ENCODE measurements around the gene LPIN3.

The LPIN3 gene

DNA sequence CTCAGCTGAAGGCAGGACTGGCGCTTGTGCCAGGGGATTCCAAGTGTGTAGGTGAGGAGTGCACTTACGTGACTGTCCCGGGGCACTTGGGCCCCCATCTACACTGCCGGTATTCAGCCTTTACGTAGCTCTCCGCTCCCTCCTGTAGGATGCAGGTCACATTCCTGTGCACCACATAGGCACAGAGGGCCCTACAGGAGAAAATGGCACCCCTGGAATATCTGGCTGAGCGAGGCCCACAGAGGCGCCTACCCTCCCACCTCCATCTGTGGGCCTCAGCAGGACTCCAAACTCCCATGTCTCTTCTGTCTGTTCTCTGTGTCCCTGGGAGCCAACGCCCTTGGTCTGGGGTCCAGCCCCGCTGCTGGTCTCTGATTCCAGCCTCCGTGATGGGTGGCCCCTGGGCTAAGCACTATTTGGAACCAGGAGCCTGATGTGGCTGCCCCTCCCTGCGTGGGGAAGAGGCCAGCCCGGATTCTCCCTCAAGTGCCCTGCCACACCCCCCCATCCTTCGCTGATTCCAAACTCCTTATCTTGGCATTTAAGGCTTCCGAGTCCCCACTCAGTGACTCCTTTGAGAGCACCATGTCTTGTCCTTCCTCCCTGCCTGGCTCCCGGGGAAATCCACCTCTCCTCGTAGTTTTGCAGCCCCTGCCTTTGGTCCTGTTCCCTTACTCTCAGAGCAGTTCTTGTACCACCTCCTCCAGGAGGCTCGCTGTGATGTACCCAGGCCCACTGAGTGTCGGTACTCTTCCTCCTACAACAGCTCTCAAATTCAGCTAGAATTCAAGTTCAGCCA lies 24.5 kb downstream of the LPIN3 start:
- TF ChIP-seq SIN3A (IDR thresholded peaks at IDR 0.05; ENCODE audit: borderline replicate concordance, insufficient read depth, low read length) = no peak
- TF ChIP-seq POLR2AphosphoS5 (IDR thresholded peaks at IDR 0.05; ENCODE audit: low read depth, low read length) = no peak
- TF ChIP-seq, protein P1, sequence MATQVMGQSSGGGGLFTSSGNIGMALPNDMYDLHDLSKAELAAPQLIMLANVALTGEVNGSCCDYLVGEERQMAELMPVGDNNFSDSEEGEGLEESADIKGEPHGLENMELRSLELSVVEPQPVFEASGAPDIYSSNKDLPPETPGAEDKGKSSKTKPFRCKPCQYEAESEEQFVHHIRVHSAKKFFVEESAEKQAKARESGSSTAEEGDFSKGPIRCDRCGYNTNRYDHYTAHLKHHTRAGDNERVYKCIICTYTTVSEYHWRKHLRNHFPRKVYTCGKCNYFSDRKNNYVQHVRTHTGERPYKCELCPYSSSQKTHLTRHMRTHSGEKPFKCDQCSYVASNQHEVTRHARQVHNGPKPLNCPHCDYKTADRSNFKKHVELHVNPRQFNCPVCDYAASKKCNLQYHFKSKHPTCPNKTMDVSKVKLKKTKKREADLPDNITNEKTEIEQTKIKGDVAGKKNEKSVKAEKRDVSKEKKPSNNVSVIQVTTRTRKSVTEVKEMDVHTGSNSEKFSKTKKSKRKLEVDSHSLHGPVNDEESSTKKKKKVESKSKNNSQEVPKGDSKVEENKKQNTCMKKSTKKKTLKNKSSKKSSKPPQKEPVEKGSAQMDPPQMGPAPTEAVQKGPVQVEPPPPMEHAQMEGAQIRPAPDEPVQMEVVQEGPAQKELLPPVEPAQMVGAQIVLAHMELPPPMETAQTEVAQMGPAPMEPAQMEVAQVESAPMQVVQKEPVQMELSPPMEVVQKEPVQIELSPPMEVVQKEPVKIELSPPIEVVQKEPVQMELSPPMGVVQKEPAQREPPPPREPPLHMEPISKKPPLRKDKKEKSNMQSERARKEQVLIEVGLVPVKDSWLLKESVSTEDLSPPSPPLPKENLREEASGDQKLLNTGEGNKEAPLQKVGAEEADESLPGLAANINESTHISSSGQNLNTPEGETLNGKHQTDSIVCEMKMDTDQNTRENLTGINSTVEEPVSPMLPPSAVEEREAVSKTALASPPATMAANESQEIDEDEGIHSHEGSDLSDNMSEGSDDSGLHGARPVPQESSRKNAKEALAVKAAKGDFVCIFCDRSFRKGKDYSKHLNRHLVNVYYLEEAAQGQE (IDR thresholded peaks at IDR 0.05; ENCODE audit: insufficient read depth in 1 of 2, low read depth in 2 of 2, low read length in 2 of 2) = no peak
- no peak for TF ChIP-seq FOXP2 (optimal IDR thresholded peaks at IDR 0.05; ENCODE audit: borderline replicate concordance, extremely low read depth, extremely low read length, insufficient read depth)
- no peak for TF ChIP-seq TAF1 (IDR thresholded peaks at IDR 0.05; ENCODE audit: borderline replicate concordance, insufficient read depth, low read length)

DNA sequence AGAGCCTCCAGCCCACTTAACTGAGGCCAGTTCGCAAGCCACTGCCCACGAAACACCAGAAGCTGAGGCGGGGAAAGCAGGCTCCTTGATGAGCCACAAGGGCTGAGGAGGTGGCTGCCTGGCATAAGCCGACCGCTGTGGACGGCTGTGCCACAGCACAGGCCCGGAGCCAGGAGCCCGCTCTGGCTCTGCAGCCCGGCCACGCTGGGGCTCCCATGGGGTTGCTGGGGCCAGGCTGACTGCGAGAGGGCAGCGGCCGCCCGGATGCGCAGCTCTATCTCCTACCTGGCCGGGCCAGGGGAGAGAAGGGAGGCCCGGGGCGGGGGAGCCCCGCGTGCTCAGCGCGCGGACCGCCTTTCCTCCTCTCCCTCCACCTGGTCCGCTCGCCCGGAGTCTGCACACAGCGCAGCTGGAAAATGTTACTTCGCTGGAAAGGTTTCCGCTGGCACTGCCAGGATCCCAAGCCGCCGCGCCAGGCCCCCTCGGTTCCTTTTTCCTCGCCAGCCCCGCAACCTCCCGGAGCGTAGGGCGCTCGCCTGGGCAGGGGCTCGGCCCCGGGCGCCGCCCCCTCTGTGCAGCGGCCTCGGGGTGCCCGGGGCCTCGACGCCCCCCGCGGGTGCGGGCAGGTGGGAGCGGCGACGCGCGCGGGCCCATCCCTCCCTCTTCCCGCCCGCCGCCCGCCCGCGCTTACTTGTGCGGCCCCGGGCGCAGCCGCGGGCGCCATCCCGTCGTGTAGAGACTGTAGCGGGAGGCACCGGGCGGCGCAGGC lies 25.3 kb downstream of the LPIN3 start:
- TF ChIP-seq SIN3A (IDR thresholded peaks at IDR 0.05; ENCODE audit: borderline replicate concordance, insufficient read depth, low read length) = no peak
- no peak for TF ChIP-seq FOXP2 (optimal IDR thresholded peaks at IDR 0.05; ENCODE audit: borderline replicate concordance, extremely low read depth, extremely low read length, insufficient read depth)
- no peak for TF ChIP-seq POLR2AphosphoS5 (IDR thresholded peaks at IDR 0.05; ENCODE audit: low read depth, low read length)
- TF ChIP-seq, protein P1 (IDR thresholded peaks at IDR 0.05; ENCODE audit: insufficient read depth in 1 of 2, low read depth in 2 of 2, low read length in 2 of 2) = no peak
- TF ChIP-seq TAF1 (IDR thresholded peaks at IDR 0.05; ENCODE audit: borderline replicate concordance, insufficient read depth, low read length) = no peak

DNA sequence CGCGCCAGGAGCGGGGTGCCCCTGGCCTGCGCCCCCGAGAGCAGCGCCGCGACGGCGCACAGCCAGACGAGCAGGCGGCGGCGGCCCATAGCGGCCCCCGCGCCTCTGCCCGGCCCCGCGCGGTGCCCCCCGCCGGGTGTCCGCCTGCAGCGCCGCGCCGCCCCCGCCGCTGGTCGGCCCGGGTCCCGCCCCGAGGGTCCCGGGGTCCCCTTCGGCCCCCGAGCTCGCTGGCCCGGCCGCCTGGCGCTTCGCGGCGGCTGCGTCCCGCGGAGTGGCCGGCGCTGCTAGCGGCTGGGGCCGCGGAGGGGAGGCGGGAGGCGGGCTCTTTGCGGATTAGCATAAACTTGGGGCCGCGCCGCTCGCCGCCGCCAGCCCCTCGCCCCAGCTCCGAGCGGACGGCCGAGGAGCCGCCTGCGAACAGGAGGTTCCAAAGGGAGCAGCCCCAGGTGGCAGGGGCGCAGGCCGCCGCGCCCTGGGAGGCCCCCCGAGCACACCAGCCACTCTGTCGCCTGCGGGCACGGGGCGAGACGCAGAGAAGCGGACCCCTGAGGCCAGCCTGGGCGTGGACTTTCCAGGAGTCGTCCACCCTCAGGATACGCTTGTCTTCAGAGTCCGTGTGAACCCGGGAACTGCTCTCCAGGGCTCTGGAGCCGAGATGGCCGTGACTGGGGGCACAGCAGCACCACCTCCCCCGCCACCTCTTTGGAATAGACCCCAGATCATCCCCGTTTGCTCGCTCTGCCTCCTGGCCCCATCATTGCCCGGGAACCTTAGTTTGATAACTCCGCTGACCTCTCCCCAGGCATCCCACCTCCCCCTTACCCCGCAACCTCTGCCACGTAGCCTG lies 26.1 kb downstream of the LPIN3 start, which contains the start of gene EMILIN3:
Gene EMILIN3 (minus strand): TSS at position 273 of the 847 bp plus-strand sequence. CDS start 184 bp downstream, at position 89.
- TF ChIP-seq FOXP2 (optimal IDR thresholded peaks at IDR 0.05; ENCODE audit: borderline replicate concordance, extremely low read depth, extremely low read length, insufficient read depth) (no peak), TAF1 (IDR thresholded peaks at IDR 0.05; ENCODE audit: borderline replicate concordance, insufficient read depth, low read length) (no peak), SIN3A (IDR thresholded peaks at IDR 0.05; ENCODE audit: borderline replicate concordance, insufficient read depth, low read length) (no peak), POLR2AphosphoS5 (IDR thresholded peaks at IDR 0.05; ENCODE audit: low read depth, low read length) (no peak)
- TF ChIP-seq, protein P1 (IDR thresholded peaks at IDR 0.05; ENCODE audit: insufficient read depth in 1 of 2, low read depth in 2 of 2, low read length in 2 of 2) = no peak

DNA sequence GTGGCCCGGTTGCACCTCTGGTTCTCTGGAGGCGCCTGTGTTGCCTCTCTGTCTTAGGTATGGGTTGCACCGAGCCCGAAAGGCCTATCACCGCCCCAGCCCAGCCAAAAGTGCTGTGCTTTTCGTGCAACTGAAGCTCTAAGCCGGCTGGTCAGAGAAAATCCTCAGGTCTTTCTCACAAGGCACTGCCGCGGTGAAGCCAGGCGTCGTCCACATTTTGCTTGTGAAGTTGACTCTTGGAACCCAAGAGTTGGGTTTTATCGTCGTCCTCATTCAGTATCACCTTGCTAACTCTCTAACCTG lies 26.7 kb downstream of the LPIN3 start:
- TF ChIP-seq, protein P1 (IDR thresholded peaks at IDR 0.05; ENCODE audit: insufficient read depth in 1 of 2, low read depth in 2 of 2, low read length in 2 of 2) = no peak
- TF ChIP-seq POLR2AphosphoS5 (IDR thresholded peaks at IDR 0.05; ENCODE audit: low read depth, low read length) = no peak
- TF ChIP-seq SIN3A (IDR thresholded peaks at IDR 0.05; ENCODE audit: borderline replicate concordance, insufficient read depth, low read length) = no peak
- no peak for TF ChIP-seq FOXP2 (optimal IDR thresholded peaks at IDR 0.05; ENCODE audit: borderline replicate concordance, extremely low read depth, extremely low read length, insufficient read depth)
- no peak for TF ChIP-seq TAF1 (IDR thresholded peaks at IDR 0.05; ENCODE audit: borderline replicate concordance, insufficient read depth, low read length)

All from PFSK-1 (cell line).